NOMO-1 treated with dmso at 0.1 percent for 144 hours (cell line): ENCODE measurements around the gene CLRN1.

Source experiments
- DNase-seq: peaks from one replicate; lab custom pipeline; 2025; ENCODE audit not compliant: unreplicated experiment; lab: John Stamatoyannopoulos, UW

Gene CLRN1

DNA sequence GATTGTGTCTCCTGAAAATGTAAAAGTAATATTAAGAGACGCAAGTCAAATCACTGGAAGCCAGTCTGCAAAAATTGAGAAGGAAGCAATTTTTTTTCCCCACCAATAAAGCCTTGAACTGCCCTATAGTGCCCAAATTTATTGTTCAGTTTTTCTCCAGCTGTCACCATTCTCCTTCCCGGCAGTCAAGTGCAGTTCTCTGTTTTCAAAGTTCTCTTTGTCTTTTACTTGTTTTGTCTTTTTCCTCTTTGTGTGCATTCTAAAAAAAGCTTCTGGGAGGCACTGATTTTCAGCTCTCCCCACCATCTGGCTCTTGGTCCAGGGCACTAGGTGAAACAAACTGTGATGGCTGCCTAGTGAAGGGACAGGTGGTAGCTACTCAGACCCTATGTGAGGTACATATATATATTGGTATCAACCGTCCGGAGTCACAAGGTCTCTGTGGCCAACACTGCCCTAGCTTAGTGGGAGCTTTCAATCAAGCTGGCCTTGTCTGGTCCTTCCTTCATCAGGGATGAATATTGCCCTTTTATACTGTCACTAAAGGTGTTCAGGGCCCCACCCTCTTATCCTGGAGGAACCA lies 6.1 kb upstream of the CLRN1 start:
- no peak for DNase-seq

DNA sequence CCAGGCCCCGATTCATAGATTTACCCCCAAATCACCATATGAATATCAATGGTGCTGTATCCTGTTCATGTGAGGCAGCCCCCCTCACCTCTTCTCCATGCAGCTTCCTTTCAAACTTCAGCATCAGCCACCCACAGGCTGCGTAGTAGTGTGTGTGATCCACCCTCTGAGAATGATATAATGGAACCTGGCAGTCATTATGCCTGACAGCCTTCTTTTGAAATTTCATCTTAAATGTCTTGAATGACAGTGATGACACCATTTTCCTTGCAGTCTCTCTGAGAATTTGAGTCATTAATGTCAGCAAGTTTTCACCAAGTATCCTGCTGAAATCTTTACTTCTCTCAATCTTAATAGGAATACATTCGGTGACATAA lies 3.5 kb upstream of the CLRN1 start:
- no peak for DNase-seq

DNA sequence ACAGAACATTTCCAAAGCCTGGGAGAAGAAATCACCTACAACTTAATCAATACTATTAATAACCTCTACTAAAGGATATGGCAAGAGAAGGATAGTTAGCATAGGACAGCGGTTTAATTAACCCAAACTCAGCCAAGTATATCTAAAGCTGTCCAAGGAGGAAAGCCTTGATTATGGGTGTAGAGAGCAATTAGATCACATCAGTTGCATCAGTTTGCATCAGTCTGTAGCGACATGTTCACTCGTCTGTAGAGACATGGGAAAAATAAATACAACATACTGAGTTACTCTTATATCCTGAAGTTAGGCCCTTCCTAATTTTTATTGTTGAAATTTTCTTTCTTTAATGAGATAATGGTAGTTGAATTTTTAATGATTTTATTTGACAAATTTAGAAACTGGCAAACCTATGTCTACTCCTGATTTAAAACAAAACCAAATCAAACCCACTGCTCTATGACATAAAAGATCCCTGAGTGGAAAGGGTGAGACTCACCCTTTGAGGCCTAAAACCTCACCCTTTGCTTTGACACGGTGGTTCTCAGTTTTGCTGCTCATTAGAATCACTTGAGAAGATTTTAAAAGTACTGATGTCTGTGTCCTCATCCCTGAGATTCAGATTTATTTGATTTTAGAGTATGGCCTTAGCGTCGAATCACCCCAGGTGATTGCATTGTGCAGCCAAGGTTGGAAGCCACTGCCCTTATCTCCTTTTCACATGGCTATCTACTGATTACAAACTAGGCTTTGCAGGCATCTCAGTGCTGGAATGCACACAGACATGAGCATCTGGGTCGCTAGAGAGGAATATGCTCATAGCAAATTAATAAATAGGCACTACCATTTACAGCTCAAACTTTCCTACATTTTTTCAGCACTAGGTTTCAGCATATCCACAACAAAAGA lies 2.8 kb upstream of the CLRN1 start:
- DNase-seq: no peak

DNA sequence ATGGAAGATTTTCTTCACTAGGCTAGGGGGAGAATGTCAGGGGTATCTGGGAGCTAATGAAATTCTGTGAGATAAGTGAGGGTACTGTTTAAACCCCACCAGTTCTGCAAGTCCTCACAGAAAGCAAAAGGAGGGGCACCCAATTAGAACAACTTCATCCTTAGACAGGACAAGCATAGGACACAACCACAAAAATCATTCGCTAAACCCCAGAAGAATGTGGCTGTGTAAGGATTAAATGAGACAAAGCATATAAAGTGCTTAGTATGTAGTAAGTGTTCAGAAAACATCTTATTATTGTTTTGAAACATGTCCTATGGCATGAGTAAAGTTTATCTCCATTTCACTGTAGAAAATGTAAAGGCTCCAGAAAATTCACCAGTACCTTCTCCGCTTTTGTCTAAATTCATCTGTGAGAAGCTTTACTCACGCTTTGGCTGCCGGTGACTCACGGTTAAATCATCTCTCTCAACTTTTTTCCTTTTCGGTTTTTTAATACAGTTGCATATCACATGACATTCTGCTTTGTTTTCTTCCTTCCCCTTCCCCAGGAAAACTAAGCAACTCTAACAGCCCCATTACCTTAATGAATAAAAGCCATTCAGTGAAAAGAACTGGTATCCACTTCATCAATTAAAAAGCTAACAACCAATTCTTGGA lies 1.7 kb downstream of the CLRN1 start:
- no peak for DNase-seq

DNA sequence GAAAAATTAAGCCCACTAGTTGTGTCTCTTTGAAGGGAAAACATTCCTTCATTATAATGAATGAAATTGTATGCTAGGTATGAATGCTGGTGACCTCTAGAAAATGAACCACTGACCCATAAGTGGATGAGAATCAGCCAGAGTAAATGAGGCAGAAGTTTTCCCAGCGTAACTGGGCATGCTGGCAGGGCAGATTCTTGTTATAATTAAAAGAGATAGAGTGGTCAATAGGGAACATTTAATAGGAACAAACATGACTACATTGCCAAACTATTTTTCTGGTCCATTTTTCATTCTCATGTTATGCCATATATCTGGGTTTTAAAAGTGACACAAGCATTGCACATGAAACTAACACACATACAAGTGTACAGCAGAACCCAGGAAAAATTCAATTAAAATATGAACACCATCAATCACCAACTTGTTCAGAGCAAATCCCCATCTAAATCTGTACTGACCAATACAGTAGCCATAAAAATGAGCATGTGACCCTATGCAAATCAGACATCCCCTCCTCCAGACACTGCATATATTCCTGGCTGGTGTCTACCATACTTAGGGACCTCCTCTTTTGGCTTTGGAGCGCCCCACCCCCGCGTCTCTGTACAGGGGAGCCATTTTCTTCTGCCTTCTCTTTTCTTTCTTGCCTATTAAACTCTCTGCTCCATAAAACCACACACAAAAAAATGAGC lies 4.0 kb downstream of the CLRN1 start:
- DNase-seq: no peak

DNA sequence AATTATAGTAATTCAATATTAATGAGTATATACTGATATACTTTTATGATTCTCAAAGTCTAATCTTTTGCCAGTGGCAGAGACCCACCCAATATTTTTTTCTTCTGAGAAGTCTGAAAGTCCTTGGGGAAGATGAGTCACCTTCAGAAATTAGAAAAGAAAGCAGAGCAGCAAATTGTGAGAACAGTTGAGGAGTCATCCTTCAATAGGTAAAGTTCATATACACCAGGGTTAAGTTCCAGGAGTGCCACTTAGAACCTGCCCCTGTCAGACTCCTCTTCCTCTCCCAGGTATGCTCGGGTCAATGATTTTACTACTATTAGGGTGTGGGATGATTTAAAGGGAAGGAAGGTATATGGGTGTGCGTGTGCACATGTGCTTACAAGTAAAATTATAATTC lies 7.1 kb downstream of the CLRN1 start:
- no peak for DNase-seq

DNA sequence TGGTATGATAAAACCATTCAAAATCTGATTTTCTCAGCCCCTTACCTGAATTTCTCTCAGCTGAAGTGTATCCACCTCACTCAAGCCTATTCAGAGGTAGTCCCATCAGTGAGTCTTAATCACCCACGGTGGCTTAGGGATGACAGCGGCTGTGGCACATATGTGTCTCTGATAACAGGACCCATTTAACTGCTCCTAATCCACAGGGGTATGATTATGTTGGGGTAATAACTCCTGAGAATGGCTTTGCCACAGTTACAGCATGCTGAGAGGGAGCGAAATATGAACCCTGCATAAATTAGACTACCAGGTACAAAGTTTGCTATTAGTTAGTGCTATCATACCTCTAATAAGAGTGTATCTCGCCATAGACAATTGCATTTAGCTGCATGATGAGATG lies 10.6 kb downstream of the CLRN1 start:
- no peak for DNase-seq

DNA sequence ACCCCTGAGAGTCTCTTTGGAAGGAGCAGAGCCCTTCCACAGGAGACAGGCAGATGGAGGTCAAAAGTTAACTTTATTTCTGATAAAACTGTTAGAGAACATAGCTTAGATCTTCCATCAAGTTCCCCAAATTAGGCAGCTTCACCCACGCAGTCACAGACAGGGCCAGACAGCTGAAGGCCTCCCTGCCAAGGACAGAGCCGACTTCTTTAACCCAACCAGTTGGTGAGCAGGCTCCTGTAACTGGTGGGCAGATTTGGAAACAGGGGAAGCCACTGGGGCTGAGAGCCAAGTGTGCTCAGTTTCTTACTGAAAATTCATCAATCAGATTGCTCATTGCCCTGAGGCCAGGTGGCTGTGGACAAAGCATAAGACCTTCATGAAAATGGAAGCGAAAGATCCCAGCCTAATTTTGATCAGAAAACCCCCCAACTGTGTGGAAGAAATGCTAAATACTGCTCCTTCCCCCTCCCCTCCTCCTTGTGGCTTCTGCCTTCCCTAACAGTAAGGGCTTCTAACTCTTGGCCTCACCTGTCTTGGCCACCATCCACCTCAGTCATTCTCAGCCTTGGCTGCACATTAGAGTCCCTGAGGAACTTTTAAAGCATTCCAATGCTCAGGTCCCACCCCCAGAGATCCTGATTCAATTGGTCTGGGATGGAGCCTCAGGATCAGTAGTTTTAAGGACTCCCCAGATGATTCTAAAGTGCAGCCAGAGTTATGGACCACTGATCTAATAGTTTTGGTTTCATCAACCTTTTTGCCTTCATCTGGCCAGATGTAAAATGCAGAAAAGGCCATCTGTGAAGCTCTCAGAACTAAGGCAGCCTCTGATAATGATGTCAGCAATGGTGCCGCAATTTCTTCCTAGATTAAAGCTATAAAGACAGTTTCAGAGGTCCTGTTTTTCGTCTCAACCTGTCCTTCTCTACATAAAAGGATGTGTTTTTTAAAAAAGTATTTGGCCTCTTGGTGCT lies 11.5 kb downstream of the CLRN1 start:
- no peak for DNase-seq

DNA sequence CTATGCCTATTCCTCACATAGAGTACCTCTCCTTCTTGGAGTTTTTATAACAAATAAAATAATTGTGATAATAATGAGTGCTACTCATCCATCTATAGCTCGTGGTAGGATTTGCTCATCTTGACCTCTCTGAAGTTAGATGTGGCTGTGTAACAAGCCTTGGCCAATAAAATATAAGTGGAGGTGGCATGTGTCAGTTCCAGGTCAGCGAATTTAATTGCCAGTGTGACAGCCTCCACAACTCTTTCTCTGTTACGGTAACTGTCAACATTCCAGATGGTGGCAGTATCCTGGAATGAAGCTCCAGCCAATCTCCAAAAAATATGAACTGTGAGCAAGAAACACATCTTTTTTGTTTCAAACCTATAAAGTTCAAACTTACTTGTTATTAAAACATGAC lies 13.8 kb downstream of the CLRN1 start:
- DNase-seq: no peak

DNA sequence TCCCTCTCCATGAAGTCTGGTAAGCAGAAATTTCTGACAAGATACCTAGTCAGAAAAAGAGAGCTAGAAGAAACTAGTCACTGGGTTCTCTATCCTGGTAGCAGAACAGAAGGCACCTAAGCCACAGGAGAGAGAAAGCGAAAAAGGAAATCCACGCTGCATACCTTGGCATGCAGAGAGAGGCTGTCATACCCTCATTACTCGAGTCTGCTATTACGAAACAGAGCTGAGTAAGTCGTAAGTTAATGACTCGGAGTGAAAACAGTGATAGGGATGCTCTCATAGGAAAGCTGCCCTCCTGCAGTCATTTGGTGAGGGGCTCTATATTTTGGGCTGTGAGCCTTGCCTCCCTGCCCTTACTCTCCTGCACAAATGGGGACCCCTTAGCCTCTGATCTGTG lies 16.2 kb downstream of the CLRN1 start:
- DNase-seq: peak; percentile 21

DNA sequence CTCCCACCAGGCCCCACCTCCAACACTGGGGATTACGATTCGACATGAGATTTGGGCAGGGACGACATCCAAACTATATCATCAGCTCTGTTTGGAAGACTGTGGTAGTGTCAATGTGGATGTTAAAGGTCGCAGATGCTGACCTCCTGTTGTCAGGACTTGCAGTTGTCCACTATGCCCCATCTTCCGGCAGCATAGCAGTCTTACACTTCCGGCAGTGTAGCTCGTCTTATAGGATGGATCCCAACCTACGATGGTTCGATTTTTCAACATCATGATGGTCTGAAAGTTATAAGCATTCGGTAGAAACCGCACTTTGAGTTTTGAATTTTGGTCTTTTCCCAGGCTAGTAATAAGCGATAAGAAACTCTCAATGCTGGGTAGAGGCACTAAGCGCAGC lies 20.6 kb downstream of the CLRN1 start:
- DNase-seq: no peak

DNA sequence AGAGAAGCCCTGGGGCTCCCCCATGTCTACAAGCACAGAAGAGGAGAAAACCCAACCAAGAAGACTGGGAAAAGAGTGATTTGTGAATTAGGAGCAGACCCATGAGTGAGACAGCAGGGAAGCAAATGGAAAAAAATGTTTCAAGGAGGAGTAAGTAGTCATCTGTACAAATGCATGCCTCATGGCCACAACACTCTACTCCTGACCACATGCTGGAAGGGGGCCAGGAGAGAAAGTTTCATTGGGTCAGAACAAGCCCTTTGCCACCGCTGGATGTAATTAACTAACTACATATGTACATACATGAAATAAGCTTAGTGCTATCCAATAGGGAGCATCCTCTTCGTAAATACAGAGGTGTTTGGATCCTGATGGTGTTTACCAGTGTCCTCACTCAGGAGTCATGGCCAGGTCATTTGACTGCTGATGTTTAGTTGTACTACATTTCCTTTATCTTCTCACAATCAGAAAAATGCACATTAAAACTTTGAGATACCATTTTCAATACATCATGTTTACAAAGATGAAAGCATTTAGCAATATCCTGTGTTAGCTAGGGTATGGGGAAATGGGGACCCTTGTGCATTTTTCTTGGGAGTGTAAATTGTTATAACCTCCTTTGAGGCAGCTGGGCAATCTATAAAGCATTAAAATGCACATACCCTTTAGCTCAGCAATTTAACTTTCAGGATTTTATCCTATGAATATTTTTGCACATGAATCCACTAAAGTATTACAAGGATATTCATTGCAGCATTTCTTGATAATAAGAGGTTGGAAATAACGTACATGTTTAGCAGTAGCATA lies 27.1 kb downstream of the CLRN1 start:
- no peak for DNase-seq

DNA sequence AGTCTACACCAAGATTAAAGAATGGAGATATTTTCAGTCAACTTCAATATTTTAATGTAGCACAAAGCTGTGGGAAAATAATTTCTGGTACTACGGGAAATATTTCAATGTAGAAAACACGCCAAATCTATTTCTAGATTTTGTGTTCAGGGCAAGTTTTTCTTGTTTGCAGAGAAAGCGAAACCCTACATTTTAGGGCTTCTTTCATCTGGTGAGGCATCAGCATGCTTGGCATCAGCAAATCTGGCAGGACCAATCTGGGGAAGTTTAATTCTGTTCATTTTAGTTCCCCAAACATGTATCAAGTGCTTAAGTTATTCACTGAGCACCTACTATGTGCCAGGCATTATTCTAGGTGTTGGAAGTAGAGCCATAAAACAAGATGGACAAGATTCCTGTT lies 30.3 kb downstream of the CLRN1 start:
- DNase-seq: no peak

DNA sequence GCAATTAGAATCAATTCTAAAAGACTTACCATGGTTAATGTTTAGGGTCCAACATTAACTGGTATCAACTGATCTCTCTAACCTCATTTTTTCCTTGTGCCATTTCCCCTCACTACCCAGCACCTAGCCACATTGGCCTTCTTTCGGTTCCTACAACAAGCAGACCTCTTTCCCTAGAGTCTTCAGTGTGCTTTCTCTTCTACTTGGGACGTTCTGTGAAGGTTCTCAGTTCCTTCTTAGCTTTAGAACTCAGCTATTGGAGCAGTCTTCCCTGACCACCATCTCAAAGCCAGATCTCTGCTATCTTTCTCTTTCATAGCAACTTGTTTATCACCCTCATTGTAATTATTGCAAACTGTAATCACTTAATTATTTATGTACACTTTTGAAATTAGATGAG lies 35.8 kb downstream of the CLRN1 start:
- no peak for DNase-seq

DNA sequence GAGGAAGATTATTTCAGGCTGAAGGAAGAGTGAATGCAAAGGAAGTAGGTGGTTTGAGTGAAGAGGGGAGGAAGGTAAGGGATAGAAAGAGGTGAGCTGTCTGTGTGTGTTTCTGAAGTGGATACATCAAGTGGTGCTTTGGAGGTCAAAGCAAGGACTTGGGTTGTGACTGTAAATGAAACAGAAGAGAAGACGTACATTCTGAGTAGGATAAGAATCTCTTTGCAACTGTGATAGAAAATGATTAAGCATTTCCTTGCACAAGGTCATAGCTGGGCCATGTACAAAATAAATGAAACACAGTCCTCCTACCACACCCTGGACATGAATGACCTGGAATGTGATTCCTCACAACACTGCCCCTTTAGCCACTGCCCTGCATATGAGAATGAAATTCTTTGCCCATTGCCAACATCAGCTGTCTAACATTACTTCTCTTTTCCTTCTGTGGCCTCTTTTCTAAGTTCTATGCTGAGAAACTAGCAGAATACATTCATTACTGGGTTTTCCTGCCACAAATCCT lies 39.0 kb downstream of the CLRN1 start:
- DNase-seq: no peak

DNA sequence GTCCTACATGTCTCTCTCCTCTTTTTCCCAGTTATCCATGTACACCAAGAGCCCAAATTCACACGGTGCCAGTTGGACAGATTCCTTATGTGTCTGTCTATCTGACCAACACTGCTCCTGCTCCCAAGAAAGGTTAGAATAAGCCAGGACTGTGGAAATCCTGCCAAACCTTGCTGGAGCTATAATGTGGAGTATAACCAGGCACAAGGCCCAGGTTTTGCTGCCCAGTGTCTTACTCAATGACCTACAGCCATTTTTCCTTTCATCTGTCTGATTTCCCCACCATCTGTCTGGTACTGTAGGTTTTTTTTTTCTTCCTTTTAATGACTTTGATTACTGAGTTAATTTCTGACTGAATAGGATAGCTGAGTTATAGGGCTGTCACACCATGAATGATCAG lies 40.8 kb downstream of the CLRN1 start:
- DNase-seq: no peak

DNA sequence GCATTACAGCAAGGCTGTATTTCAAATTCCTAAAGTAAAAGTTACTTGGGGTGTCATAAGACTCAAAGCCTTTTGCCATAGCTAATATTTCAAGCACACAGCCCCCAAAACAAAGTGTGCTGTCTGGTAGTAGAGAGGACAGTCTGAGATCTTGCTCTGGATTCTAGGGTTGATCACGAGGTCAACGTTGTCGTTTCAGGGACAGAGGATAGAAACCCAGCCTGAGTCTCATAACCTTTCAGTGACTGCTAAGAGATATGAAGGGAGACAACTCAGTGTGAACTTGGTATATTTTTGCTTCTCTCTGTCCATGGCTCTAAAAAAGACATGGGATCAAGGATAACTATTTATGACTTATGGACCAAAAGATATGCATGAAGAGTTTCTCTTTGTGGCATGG lies 41.7 kb downstream of the CLRN1 start:
- no peak for DNase-seq

DNA sequence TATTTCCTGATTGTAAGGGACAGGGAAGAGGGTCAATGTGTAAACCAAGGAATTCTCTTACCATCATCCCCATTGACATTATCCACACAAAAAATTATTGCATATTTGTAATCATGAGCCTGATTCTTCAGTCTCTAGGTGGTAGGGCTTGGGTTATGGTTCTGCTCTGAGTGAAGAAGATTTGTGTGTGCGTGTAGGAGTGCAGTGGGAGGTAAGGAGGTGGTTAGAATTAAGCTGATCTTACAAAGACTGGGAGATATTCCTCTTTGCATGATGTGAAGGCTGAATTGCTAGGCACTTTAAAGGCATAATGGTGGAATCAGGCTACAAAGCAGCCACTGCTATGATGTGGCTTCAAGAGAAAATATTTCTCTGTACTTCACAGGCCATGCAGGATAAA lies 44.3 kb downstream of the CLRN1 start:
- no peak for DNase-seq

DNA sequence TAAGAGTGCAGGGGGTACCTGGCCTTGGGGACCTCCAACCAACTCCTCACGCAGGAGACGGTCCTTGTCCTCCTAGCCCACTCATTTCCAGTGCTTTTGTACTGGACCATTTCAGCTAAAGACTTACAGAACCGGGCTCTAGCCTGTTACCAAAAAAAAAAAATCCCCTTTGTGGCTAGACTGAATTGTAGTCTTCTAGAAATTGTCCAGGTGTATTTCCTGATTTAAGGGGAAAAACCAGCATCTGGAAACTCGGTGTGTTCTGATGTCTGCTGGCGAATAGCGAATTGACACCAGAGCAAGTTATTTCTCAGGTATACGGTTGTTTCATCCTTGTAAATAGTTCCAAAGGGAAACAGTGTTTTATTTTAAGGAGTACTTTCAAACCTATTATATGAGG lies 46.2 kb downstream of the CLRN1 start:
- no peak for DNase-seq
